Hepatocyte (in vitro differentiated cells): ENCODE measurements around the gene DPP8. TPM values are rescaled to one million over a fixed set of nuclear protein-coding genes. Genes with fewer than 3 reads are reported as not detected.
A peak's percentile ranks its signal among the peaks of the same experiment; 100 is the strongest.

Experiments
- DNase-seq: peaks from one replicate; pipeline ENCODE4 v3.0.0-alpha.2; 2016; ENCODE audit warnings: low spot score
- H2AFZ ChIP-seq: fragments of 200-600 bp; sonication (generic); 2 replicates; pipeline ENCODE4 v1.6.0; 2016; ENCODE audit warnings: antibody characterized with exemption, mild to moderate bottlenecking
- H3K27ac ChIP-seq: fragments of 200-600 bp; sonication (generic); 2 replicates; pipeline ENCODE4 v1.5.1; 2016; ENCODE audit warnings: mild to moderate bottlenecking
- H3K27me3 ChIP-seq: fragments of 200-600 bp; sonication (generic); 2 replicates; pipeline ENCODE4 v1.6.1; 2016
- H3K36me3 ChIP-seq: fragments of 200-600 bp; sonication (generic); replicated peaks from 2 replicates; pipeline ENCODE4 v1.5.1; 2016; ENCODE audit warnings: low read depth; ENCODE audit not compliant: insufficient read depth
- H3K4me1 ChIP-seq: fragments of 200-600 bp; sonication (generic); 2 replicates; pipeline ENCODE4 v1.5.1; 2016; ENCODE audit warnings: mild to moderate bottlenecking, moderate library complexity; ENCODE audit not compliant: insufficient read depth
- H3K4me2 ChIP-seq: fragments of 200-600 bp; sonication (generic); 2 replicates; pipeline ENCODE4 v1.6.0; 2016
- H3K4me3 ChIP-seq: fragments of 200-600 bp; sonication (generic); 2 replicates; pipeline ENCODE4 v1.5.1; 2016; ENCODE audit warnings: mild to moderate bottlenecking
- H3K79me2 ChIP-seq: fragments of 200-600 bp; sonication (generic); 2 replicates; pipeline ENCODE4 v1.6.0; 2017; ENCODE audit warnings: mild to moderate bottlenecking
- H3K9me2 ChIP-seq: fragments of 200-600 bp; sonication (generic); replicated peaks from 2 replicates; pipeline ENCODE4 v1.6.0; 2017; ENCODE audit warnings: mild to moderate bottlenecking; ENCODE audit not compliant: insufficient read depth
- H3K9me3 ChIP-seq: fragments of 200-600 bp; sonication (generic); 2 replicates; pipeline ENCODE4 v1.5.1; 2016; ENCODE audit warnings: low read depth, mild to moderate bottlenecking
- H4K20me1 ChIP-seq: fragments of 200-600 bp; sonication (generic); 2 replicates; pipeline ENCODE4 v1.6.0; 2016; ENCODE audit warnings: mild to moderate bottlenecking; ENCODE audit not compliant: insufficient read depth, poor library complexity, severe bottlenecking
- EZH2 ChIP-seq: fragments of 200-600 bp; sonication (generic); IDR thresholded peaks from 2 replicates; pipeline ENCODE4 v1.6.1; 2016; ENCODE audit warnings: antibody characterized with exemption, mild to moderate bottlenecking, borderline replicate concordance
- EZH2phosphoT487 ChIP-seq: fragments of 200-600 bp; sonication (generic); IDR thresholded peaks from one replicate; pipeline ENCODE4 v1.6.1; 2018; ENCODE audit warnings: antibody characterized with exemption, mild to moderate bottlenecking, low read depth, moderate library complexity; ENCODE audit not compliant: unreplicated experiment, severe bottlenecking
- WGBS: methylation state at CpG from one replicate; pipeline ENCODE4 v1.1.6; 2016; ENCODE audit warnings: low lambda C conversion rate; ENCODE audit errors: missing lambda C conversion rate; 5-methylcytosine and 5-hydroxymethylcytosine counted together
- polyA plus RNA-seq: library from polyadenylated mRNA; unstranded; fragments of >200 nt; fragmentation: Nextera tagmentation; extraction: Ambion mirVana; gene quantifications from 2 replicates; pipeline ENCODE4 v1.2.1, GENCODE V29; 2016
- total RNA-seq: library from RNA; depleted of rRNA; stranded (reverse); fragments of >200 nt; gene quantifications from 2 replicates; pipeline ENCODE4 v1.2.3, GENCODE V29; 2014
- TF ChIP-seq, protein P1 (sequence below): fragments of 200-600 bp; sonication (generic); IDR thresholded peaks from 2 replicates; pipeline ENCODE4 v1.5.1; 2016; ENCODE audit warnings: antibody characterized with exemption, mild to moderate bottlenecking; ENCODE audit not compliant: poor library complexity

Gene DPP8
- total and polyA plus RNA-seq, 2 experiments from 2014 or later: 23.3 to 25.3 TPM

DNA sequence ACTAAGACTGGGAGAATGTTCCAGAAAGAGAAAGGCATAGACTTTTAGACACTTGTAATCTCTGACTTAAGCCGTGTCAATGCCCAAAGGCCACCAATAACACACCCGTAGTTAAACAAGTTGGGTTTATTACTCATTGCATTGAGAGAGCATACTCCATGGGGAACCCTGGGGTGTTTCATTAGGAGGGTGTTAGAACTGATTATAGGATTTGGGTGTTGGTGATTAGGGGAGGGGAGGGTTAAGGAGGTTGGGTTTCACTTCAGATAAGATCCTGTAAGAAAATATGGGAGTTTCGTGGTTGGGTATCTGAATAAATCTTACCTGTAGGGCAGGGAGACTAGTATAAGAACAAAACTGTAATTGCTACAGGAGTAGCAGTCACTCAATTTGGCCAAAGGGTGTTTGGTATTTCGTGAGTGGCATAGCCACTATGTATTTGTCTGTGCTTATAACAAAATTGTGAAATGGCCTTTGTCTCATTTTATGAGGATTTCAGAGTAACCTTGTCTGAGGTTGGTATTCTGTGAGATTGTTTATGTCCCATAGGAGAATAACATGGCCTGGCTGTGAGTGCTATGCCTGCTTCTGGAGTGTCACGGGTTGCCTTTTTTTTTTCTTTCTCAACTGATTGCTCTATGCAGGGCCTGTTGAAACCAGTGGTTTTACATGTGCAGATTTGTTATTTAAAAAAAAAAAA is 15.7 kb upstream of the DPP8 start:
- Histone ChIP-seq H3K4me2 (peak overlapping the region; percentile 92), H3K4me3 (no peak overlapping the region), H3K9me2 (no peaks in the 10 kb centered on the region), H3K79me2 (peaks cover 72% of the 10 kb centered on the region), H3K4me1 (peaks cover 33% of the 10 kb centered on the region), H3K27me3 (no peaks in the 10 kb centered on the region), H4K20me1 (peaks cover 30% of the 10 kb centered on the region), H2AFZ (no peak overlapping the region), H3K27ac (peak overlapping the region; percentile 95), H3K9me3 (no peaks in the 10 kb centered on the region), H3K36me3 (no peaks in the 10 kb centered on the region)
- TF ChIP-seq, protein P1, sequence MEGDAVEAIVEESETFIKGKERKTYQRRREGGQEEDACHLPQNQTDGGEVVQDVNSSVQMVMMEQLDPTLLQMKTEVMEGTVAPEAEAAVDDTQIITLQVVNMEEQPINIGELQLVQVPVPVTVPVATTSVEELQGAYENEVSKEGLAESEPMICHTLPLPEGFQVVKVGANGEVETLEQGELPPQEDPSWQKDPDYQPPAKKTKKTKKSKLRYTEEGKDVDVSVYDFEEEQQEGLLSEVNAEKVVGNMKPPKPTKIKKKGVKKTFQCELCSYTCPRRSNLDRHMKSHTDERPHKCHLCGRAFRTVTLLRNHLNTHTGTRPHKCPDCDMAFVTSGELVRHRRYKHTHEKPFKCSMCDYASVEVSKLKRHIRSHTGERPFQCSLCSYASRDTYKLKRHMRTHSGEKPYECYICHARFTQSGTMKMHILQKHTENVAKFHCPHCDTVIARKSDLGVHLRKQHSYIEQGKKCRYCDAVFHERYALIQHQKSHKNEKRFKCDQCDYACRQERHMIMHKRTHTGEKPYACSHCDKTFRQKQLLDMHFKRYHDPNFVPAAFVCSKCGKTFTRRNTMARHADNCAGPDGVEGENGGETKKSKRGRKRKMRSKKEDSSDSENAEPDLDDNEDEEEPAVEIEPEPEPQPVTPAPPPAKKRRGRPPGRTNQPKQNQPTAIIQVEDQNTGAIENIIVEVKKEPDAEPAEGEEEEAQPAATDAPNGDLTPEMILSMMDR: no peak
- TF ChIP-seq EZH2phosphoT487: no peak
- WGBS: 28% methylated on average over 5 of the region's 5 CpGs
- peak; percentile 36 for DNase-seq

DNA sequence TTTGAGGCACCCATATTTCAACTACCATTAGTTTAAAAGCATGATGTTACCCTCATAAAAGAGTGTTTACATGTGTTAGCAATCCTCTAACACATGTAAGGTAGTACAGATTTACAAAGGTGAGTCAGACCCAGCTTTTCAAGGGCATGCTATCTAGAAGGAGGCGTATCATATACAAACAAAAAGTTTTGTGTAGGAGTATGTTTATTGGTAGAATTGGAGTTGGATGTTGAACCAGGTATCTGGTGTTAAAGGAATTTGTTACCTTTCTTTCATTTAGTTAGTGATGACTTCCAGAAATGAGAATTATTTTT is 15.2 kb upstream of the DPP8 start:
- DNase-seq: peak; percentile 68
- 19% methylated on average over 1 of the region's 1 CpG for WGBS
- Histone ChIP-seq H3K4me2 (peak overlapping the region; percentile 92), H2AFZ (no peak overlapping the region), H3K4me1 (peaks cover 33% of the 10 kb centered on the region), H3K27ac (peak overlapping the region; percentile 95), H3K4me3 (no peak overlapping the region), H3K9me3 (no peaks in the 10 kb centered on the region), H3K9me2 (no peaks in the 10 kb centered on the region), H4K20me1 (peaks cover 29% of the 10 kb centered on the region), H3K27me3 (no peaks in the 10 kb centered on the region), H3K36me3 (no peaks in the 10 kb centered on the region), H3K79me2 (peaks cover 67% of the 10 kb centered on the region)
- TF ChIP-seq, protein P1: no peak
- TF ChIP-seq EZH2: no peak
- TF ChIP-seq EZH2phosphoT487: no peak

DNA sequence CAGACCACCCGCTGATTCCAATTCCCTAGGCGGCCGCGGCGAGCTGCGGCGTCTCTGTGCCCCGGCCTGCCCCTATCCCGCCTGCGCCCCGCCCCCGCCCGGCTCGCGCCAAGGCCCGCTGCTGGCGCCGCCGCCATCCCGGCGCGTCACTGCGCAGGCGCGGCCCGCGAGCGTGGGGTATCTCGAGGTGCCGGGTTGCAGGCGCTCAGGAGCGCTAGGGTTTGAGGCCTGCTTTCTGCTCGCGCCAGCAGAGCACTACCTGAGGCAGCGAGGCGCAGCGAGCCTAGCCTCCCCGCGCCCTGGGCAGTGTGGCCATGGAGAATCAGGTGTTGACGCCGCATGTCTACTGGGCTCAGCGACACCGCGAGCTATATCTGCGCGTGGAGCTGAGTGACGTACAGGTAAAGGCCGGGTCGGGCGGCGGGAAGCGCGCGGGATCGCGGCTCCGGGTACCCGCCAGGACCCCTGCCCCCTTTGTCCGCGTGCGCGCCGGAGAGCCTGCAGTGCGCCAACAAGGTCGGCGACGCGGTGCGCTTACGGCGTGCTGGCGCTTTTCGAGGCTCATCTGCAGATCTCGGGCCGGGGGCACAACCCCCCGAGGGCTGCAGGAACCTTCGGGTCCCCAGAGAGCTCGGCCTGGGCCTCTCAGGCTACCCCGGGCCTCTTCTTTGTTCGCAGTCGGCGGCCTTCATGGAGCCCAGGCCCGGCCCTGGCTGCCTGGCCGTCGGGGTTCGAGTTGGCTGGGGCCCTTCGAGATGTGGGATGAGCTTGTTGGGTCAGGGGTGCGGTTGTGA is 13.0 kb upstream of the DPP8 start, which contains the start of gene HACD3:
Gene HACD3, plus strand, starts transcription at position 146 of the 794 bp plus-strand sequence. Its CDS starts 169 bp downstream, at position 315.
- peaks cover 45% of the 10 kb centered on the region for H3K79me2 ChIP-seq
- WGBS: 1% methylated on average over 77 of the region's 88 CpGs
- H3K4me3 ChIP-seq: peak within 1 kb of the TSS; percentile 82
- H3K9me3 ChIP-seq: no peaks in the 10 kb centered on the region
- H3K9me2 ChIP-seq: no peaks in the 10 kb centered on the region
- H3K27me3 ChIP-seq: no peaks in the 10 kb centered on the region
- peak within 1 kb of the TSS; percentile 92 for H3K4me2 ChIP-seq
- peaks cover 18% of the 10 kb centered on the region for H4K20me1 ChIP-seq
- H3K27ac ChIP-seq: peak within 1 kb of the TSS; percentile 95
- peak within 1 kb of the TSS; percentile 97 for H2AFZ ChIP-seq
- no peaks in the 10 kb centered on the region for H3K36me3 ChIP-seq
- peak; percentile 94 for DNase-seq
- H3K4me1 ChIP-seq: peaks cover 33% of the 10 kb centered on the region
- TF ChIP-seq, protein P1: no peak
